Stimulated activated CD4-positive, alpha-beta T cell treated with anti-CD3 and anti-CD28 coated beads, TNF-alpha, amount 100 ng/mL, for 48 hours (primary cell): Measurements from ENCODE around the gene MSMB.
"Not testable (repeated sequence)": the region's sequence is repeated elsewhere in the genome, so short reads cannot be mapped to it uniquely, and the experiment has no call there.

Source experiments
- DNase-seq, 3 donors: peaks; one replicate each; pipeline ENCODE4 v3.0.0-alpha.2; 2020; ENCODE audit warnings: low read depth in 3 of 3

Gene MSMB

GRCh38 chr10:46006219-46006618, 39.9 kb downstream of the MSMB start:
- no peak for DNase-seq

- no peak for DNase-seq
Observed at GRCh38 chr10:46005383-46005782, 40.7 kb downstream of the MSMB start.

- DNase-seq, result no peak
Observed at GRCh38 chr10:46004963-46005362, 41.1 kb downstream of the MSMB start.

- DNase-seq, result no peak
Observed at GRCh38 chr10:46002916-46003693, 43.0 kb downstream of the MSMB start.

GRCh38 chr10:46002189-46002687, 43.8 kb downstream of the MSMB start:
- not testable (repeated sequence) for DNase-seq

- DNase-seq, result no peak
Observed at GRCh38 chr10:46001187-46001756, 44.8 kb downstream of the MSMB start.

- DNase-seq, result no peak
Observed at GRCh38 chr10:46000538-46000937, 45.5 kb downstream of the MSMB start.

GRCh38 chr10:45999955-46000354, 46.1 kb downstream of the MSMB start:
- DNase-seq, result not testable (repeated sequence)

GRCh38 chr10:45997994-45998763, 47.9 kb downstream of the MSMB start:
- DNase-seq, result no peak

GRCh38 chr10:45997557-45997956, 48.5 kb downstream of the MSMB start:
- DNase-seq, result no peak

GRCh38 chr10:45985590-45985989, 60.5 kb downstream of the MSMB start:
- not testable (repeated sequence) for DNase-seq

GRCh38 chr10:45984473-45984872, 61.6 kb downstream of the MSMB start:
- DNase-seq, result not testable (repeated sequence)

- peak in 1 of 3 donors; percentile 13 for DNase-seq
Observed at GRCh38 chr10:45983538-45984186, 62.4 kb downstream of the MSMB start.
